Activated CD4-positive, alpha-beta T cell treated with anti-CD3 and anti-CD28 coated beads, Interleukin-10, Interleukin-2, amounts not matched to agents 100 ng/mL and 50 ng/mL, durations not matched to agents 16 hours and 8 hours (primary cell): ENCODE measurements around the gene GCNA.
"Not testable (repeated sequence)": the region's sequence is repeated elsewhere in the genome, so short reads cannot be mapped to it uniquely, and the experiment has no call there.

Experiments used
- DNase-seq: peaks from one replicate; pipeline ENCODE4 v3.0.0-alpha.2; 2020

GCNA gene

DNA sequence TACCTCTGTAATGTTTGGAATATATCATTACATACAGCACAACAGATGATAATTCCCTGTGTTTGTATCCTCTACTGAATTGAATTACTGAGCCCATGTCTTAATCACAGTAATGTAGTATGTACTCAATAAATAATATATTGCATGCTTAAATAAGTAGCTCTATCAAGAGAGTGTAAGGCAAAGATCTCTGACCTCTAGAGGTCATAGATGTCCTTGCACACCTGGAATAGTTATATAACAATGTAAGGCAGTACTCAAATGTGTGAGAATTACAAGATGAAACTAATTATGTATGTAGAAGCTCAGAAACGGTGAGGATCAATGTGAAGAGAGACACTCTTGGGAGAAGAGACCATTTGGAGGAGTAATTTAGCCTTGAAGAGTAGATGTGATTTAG is 14.3 kb upstream of the GCNA start:
- no peak for DNase-seq

DNA sequence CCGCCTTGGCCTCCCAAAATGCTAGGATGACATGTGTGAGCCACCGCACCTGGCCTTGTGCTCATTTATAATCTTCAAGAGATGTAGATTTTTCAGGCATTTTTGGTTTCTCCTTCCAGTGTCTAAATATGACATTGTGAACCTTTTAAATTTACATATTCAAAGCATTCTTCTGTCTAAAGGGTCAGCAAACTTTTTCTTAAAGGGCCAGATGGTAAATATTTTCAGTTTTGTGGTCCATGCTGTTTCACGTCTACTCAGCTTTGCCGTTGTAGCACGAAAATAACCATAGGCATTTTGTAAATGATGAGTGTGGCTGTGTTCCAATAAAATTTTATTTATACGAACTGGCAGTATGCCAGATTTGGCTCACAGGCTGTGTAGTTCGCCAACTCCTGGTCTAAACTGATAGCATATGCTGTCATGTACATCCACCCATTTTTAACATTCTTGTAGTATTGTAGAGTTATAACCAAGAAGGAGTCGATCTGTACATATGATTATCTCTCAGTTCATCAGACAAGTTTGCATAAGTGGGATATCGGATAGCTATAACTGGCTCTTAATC is 12.7 kb upstream of the GCNA start:
- no peak for DNase-seq

GRCh38 chrX:71571390-71571789 is 6.8 kb upstream of the GCNA start:
- not testable (repeated sequence) for DNase-seq

- no peak for DNase-seq
These were observed 4.6 kb upstream of the GCNA start for GRCh38 chrX:71573590-71573989.

- DNase-seq, result no peak
These were observed 555 bp upstream of the GCNA start for GRCh38 chrX:71577682-71578081.

GRCh38 chrX:71579136-71579989 is 1.1 kb downstream of the GCNA start:
- DNase-seq, result no peak

GRCh38 chrX:71579990-71580380 is 1.7 kb downstream of the GCNA start:
- no peak for DNase-seq

GRCh38 chrX:71581210-71581609 is 3.0 kb downstream of the GCNA start:
- DNase-seq, result no peak

GRCh38 chrX:71586929-71587328 is 8.7 kb downstream of the GCNA start:
- no peak for DNase-seq

DNA sequence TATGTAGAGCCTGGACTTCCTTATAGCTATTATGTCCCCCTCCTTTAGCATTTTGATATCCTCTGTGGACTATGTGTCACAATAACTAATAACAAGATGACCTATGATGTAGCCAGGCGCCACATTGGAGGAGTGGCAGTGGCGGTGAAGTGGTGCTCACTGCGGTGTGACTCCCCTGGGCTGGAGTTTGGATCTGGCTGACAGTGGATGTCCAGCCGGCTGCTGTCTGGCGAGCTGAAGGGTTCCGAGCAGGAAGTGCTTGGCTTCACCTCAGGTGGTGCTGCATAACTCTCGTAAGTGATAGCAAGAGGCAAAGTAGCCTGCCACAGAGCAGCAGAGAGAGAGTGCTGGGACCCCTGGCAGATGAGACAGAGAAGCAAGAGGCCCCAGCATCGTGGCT is 15.0 kb downstream of the GCNA start:
- DNase-seq, result not testable (repeated sequence)

DNA sequence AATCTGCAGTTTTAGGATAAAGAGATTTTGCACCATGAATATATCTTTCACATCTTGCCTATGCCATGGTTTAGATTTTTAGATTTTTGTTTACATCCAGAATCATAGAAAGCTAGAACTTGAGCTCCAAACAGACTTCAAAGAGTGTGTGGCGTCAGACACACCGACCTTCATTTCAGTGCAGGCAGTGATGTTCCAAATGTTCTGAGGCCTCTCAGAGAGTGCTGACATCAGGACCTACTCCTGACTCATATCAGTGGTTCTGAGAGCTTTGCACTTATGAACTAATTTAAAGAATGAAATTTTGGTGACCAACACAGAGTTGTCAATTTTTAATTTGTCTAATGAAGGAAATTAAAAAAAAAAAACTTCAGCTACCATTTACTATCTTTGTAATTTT is 21.7 kb downstream of the GCNA start:
- no peak for DNase-seq

DNA sequence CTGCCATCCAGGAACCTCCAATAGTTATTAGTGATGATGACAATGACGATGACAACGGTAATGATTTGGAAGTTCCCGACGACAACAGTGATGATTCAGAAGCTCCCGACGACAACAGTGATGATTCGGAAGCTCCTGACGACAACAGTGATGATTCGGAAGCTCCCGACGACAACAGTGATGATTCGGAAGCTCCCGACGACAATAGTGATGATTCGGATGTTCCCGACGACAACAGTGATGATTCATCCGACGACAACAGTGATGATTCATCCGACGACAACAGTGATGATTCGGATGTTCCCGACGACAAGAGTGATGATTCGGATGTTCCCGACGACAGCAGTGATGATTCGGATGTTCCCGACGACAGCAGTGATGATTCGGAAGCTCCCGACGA is 25.4 kb downstream of the GCNA start:
- DNase-seq, result no peak

DNA sequence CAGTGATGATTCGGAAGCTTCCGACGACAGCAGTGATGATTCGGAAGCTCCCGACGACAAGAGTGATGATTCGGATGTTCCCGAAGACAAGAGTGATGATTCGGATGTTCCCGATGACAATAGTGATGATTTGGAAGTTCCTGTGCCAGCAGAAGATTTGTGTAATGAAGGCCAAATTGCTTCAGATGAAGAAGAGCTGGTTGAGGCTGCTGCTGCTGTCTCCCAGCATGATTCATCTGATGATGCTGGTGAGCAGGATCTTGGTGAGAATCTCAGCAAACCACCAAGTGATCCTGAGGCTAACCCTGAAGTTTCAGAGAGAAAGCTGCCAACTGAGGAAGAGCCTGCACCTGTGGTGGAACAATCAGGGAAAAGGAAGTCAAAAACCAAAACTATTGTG is 25.9 kb downstream of the GCNA start:
- no peak for DNase-seq

GRCh38 chrX:71604796-71605568 is 26.7 kb downstream of the GCNA start:
- no peak for DNase-seq

GRCh38 chrX:71606536-71607216 is 28.4 kb downstream of the GCNA start:
- peak; percentile 21 for DNase-seq

DNA sequence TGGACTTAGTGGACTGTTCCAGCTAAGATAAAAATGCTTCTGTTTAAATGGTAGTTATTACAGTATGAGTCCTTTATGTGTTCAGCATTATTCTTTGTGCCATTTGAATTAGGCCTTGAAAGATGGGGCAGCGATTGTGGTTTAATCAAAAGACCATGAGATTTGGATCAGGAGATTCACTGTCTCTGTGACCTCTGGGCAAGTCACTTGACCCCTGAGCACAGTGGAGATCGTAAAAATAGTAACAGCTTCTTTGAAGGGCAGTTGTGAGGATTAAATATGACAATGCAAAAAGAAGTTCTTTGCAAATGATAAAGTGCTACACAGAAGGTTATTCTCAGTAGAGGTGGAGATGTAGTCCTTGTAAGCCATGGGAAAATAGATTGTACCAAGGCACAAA is 29.3 kb downstream of the GCNA start:
- DNase-seq, result no peak

- peak; percentile 21 for DNase-seq
These were observed 31.0 kb downstream of the GCNA start for GRCh38 chrX:71609095-71609750.

GRCh38 chrX:71611736-71612135 is 33.5 kb downstream of the GCNA start:
- DNase-seq, result not testable (repeated sequence)

- no peak for DNase-seq
These were observed 34.0 kb downstream of the GCNA start for GRCh38 chrX:71612256-71612655.

DNA sequence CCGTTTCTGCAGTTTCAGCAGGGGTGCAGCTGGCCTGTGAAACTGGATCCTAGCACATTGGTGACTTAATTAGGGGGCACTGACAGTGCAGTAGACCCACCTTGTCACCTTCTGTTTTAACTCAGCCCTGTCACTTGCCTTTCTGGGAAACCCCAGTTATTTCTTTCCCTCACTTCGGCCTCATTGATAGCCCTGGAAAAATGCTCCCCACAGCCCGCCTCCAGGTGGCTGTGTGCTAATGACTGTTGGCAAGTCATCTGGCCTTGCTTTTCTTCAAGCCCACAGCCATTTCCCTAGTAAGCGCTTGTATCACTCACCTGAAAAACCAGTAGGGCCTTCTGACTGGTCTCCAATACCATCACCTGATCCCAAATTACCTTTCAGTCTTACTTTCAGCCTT is 36.8 kb downstream of the GCNA start:
- DNase-seq, result no peak

DNA sequence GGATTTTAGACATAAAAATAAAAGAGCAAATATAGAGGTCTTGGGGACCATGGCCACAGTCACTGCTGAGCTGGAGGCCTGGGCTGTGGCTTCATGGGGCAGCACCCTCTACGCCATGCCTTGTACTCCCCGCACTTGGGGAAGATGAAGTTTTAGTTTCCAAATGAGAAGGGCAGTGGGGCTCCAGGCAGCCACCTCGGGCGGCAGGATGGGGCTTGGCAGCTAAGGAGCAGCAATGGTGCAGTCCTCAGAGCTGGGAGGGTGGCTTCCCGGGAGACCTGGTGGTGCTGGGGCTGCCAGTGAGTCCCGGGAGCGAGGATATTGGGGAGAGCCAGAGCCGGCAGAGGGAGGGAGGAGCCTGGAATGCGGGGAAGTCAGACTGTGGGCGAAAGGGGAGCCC is 37.7 kb downstream of the GCNA start:
- peak; percentile 58 for DNase-seq

DNA sequence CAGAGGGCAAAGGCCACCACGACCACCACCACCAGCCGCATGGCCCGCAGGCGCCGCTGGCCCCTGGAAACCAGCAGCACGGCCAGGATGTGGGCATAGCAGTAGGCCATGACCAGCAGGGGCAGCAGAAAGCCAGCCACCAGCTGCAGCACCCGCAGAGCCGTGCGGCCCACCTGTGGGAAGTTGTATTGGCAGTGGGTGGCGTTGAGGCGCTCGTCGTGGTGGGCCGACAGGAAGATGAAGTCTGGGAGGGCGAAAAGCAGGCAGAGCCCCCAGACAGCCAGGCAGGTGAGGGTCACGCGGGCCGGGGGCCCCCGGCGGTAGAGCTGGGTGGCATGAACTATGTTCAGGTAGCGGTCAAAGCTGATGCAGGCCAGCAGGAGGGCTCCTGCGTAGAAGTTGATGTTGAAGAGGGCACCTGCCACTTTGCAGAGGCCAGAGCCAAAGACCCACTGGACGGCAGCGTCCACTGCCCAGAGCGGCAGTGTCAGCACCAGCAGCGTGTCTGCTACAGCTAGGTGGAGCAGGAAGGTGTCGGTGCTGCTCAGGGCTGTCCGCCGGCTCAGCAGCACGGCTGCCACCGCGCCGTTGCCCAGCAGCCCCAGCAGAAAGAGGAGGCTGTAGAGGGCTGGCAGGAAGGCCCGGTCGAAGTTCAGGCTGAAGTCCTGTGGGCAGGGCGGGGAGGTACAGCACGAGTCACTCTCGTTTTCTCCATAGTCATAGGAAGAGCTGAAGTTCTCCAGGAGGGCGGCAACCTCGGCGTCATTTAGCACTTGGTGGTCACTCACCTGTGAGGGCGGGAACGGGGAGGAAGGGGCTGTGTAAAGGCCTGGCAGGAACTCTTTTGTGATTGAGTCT is 38.7 kb downstream of the GCNA start:
- peak; percentile 45 for DNase-seq
